Heart left ventricle (tissue), 16 donors: ENCODE data around the gene DCPS. TPM values are rescaled to one million over a fixed set of nuclear protein-coding genes. Genes with fewer than 3 reads are reported as not detected.

Experiments used
- ATAC-seq, 4 donors: fragments of 200-7000 bp; cut with Tn5 transposase; one replicate each; pipeline ENCODE4 v1.9.1; 2020 to 2022; ENCODE audit warnings: moderate library complexity in 4 of 4, mild to moderate bottlenecking in 3 of 4, moderate number of reproducible peaks in 1 of 4
- DNase-seq, 5 donors: peaks; one replicate each; pipeline ENCODE4 v3.0.0-alpha.2; 2020
- H3K27ac ChIP-seq, 12 donors: fragments of 200-600 bp; sonication (generic) in 4 of 12; one replicate each; pipeline versions ENCODE4 v1.5.0 to v1.8.0; 2016 to 2022; ENCODE audit warnings: mild to moderate bottlenecking in 2 of 12
- H3K27me3 ChIP-seq, 9 donors: fragments of 200-600 bp; sonication (generic) in 2 of 9; one replicate each; pipeline versions ENCODE4 v1.5.1 to v1.8.0; 2016 to 2022; ENCODE audit warnings: mild to moderate bottlenecking in 3 of 9
- H3K36me3 ChIP-seq, 9 donors: fragments of 200-600 bp; sonication (generic) in 2 of 9; one replicate each; pipeline versions ENCODE4 v1.5.0 to v1.8.0; 2018 to 2022; ENCODE audit warnings: mild to moderate bottlenecking in 2 of 9
- H3K4me1 ChIP-seq, 12 donors: fragments of 200-600 bp; sonication (generic) in 4 of 12; one replicate each; pipeline versions ENCODE4 v1.5.0 to v1.8.0; 2016 to 2022; ENCODE audit warnings: mild to moderate bottlenecking in 3 of 12
- H3K4me3 ChIP-seq, 12 donors: fragments of 200-600 bp; sonication (generic) in 4 of 12; one replicate each; pipeline versions ENCODE4 v1.5.0 to v1.8.0; 2017 to 2022; ENCODE audit warnings: mild to moderate bottlenecking in 9 of 12, moderate library complexity in 4 of 12
- H3K9me3 ChIP-seq, 12 donors: fragments of 200-600 bp; sonication (generic) in 4 of 12; one replicate each; pipeline versions ENCODE4 v1.5.0 to v1.8.0; 2016 to 2022; ENCODE audit warnings: mild to moderate bottlenecking in 1 of 12
- POLR2A ChIP-seq, 2 donors: fragments of 450-650 bp; IDR thresholded peaks; one replicate each; pipeline ENCODE4 v1.6.1; 2017; ENCODE audit warnings: antibody characterized with exemption in 2 of 2, mild to moderate bottlenecking in 2 of 2, moderate library complexity in 2 of 2
- WGBS, 4 donors: extraction: QIAGEN DNeasy Blood & Tissue Kit in 2 of 4; methylation state at CpG; one replicate each; pipeline versions ENCODE4 v1.1.5 to v1.1.7; 2013 to 2018; 5-methylcytosine and 5-hydroxymethylcytosine counted together
- intact Hi-C, 10 donors: fragments of 100-400 bp; cut with DNase I; formaldehyde crosslinking; loops; one replicate each; pipeline versions ENCODE4 v1.11.1 to v1.14.2; 2022
- polyA plus RNA-seq, 2 donors: library from polyadenylated mRNA; stranded (reverse); fragments of 200-250 nt; gene quantifications; one replicate each; pipeline ENCODE4 v1.2.3, GENCODE V29; 2013
- total RNA-seq, 9 donors: library from RNA; depleted of rRNA in 2 of 9; stranded (reverse); fragments of >200 nt in 2 of 9; fragmentation: NEBNext Ultra II Directional in 3 of 9; extraction: Animal tissue kit (Norgen Biotek cat#: 25700) in 3 of 9; gene quantifications; one replicate each; pipeline versions ENCODE4 v1.1.0 to v1.2.4, GENCODE V29; 2016 to 2023
- TF ChIP-seq, protein P1 (sequence below), 12 donors: fragments of 200-600 bp; sonication (generic) in 4 of 12; IDR thresholded peaks; one replicate each; pipeline versions ENCODE4 v1.5.0 to v1.8.0; 2018 to 2022; ENCODE audit warnings: antibody characterized with exemption in 12 of 12, mild to moderate bottlenecking in 5 of 12
- donor health status: ischemic (EF 13 %, LVEDD 7.1; RV severe dilation, severe dysfunction).
- donor health status: healthy with polysubstance abuse.
- donor health status: DM: no; HTN: yes; CAD: no.
- donor health status: DM: no; HTN: no; CAD: no.
- donor health status: ischemic (EF 25% LVEDD 6.9; RV normal size, moderate dysfunction).
- donor health status: ischemic (EF 25% LVEDD 5.7; RV mildly dilated, moderate dysfunction).
- donor health status: healthy.
- donor health status: DM: yes; HTN: yes; CAD: no.
- donor health status: ischemic (EF 35%, LVEDD 5.7; RV mildly dilated, moderate dysfunction).
- donor health status: nonischemic (EF 11% LVEDD 7.7; RV severe dilation, severe dysfunction).
- donor health status: DM: yes; HTN: yes; CAD: no.
- donor health status: PGD.
- donor health status: ischemic (EF 29% LVEDD 5.4; RV normal size, mild dysfunction).
- donor health status: nonischemic (EF 23%, LVEDD 6.1; RV moderate dilation, normal function).

DCPS gene
- total and polyA plus RNA-seq, 11 donors = 7.7 to 18.9 (median 11.1) TPM

DNA sequence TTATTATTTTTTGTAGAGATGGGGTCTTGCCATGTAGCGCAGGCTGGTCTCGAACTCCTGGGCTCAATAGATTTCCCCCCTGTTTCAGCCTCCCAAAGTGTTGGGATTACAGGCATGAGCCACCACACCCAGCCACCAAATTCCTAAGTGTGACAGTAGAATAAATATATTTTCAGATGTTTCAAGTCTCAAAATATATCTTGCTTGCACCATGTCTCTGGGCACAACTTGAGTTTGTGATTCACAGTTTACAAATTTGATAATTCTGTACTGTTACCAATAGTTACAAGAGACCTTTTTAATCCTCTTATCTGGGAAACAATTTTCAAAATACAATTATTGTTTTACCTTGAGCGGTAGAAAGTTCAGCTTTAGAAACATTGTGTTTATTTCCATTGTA lies 19.1 kb downstream of the DCPS start:
- no peak overlapping the region for H3K4me3 ChIP-seq
- peaks cover 0 to 23% (median 17%) of the 10 kb centered on the region in 12 donors for H3K4me1 ChIP-seq
- H3K9me3 ChIP-seq = no peaks in the 10 kb centered on the region
- H3K36me3 ChIP-seq = peaks cover 0 to 16% (median 0%) of the 10 kb centered on the region in 9 donors
- intact Hi-C loops = no loop called here
- WGBS, 4 donors = 94 to 98% (median 95%) methylated on average over 3 of the region's 3 CpGs
- no peaks in the 10 kb centered on the region for H3K27me3 ChIP-seq
- DNase-seq (no peak), ATAC-seq (no peak)
- no peak overlapping the region for H3K27ac ChIP-seq
- no peak for TF ChIP-seq POLR2A (IDR thresholded peaks at IDR 0.05)
- TF ChIP-seq, protein P1, sequence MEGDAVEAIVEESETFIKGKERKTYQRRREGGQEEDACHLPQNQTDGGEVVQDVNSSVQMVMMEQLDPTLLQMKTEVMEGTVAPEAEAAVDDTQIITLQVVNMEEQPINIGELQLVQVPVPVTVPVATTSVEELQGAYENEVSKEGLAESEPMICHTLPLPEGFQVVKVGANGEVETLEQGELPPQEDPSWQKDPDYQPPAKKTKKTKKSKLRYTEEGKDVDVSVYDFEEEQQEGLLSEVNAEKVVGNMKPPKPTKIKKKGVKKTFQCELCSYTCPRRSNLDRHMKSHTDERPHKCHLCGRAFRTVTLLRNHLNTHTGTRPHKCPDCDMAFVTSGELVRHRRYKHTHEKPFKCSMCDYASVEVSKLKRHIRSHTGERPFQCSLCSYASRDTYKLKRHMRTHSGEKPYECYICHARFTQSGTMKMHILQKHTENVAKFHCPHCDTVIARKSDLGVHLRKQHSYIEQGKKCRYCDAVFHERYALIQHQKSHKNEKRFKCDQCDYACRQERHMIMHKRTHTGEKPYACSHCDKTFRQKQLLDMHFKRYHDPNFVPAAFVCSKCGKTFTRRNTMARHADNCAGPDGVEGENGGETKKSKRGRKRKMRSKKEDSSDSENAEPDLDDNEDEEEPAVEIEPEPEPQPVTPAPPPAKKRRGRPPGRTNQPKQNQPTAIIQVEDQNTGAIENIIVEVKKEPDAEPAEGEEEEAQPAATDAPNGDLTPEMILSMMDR (IDR thresholded peaks at IDR 0.05) = no peak

DNA sequence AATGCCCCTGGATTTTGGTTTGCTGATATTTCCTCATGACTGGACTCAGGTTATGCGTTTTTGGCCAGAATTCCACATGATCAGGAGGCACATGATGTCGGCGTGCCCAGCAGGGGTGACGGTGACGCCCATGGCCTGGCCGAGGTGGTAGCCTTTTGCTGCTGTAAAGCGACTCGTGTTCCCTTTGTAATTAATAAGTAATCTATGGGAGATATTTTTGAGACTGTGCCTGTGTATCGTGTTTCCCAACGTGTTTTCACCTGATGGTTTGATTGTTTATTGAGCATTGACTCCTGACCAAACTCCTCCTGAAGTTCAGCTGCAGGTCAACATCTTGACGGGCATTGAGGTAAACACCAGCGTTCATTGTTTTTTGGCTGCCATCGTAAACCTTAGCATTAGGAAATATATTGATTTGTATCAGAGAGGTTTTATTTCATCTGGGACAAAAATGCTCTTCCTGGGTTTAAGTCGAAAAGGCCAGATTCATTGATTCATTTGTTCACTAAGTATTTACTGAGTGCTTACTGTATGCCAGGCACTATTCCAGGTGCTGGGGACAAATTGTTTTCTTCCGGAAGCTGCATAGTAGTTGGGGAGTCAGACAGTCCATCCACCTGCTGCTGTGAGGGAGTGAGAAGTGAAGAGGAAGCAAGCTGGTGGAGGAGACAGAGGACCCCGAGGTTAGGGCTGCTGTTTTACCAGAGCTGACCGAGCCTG lies 23.6 kb downstream of the DCPS start:
- H3K27me3 ChIP-seq = no peaks in the 10 kb centered on the region
- H3K27ac ChIP-seq = no peak overlapping the region
- TF ChIP-seq, protein P1 (IDR thresholded peaks at IDR 0.05) = no peak
- no peak for TF ChIP-seq POLR2A (IDR thresholded peaks at IDR 0.05)
- peak in 1 of 5 donors; percentile 6 for DNase-seq
- H3K4me3 ChIP-seq = no peak overlapping the region
- peaks cover 0 to 12% (median 9%) of the 10 kb centered on the region in 12 donors for H3K4me1 ChIP-seq
- peaks cover 0 to 25% (median 3%) of the 10 kb centered on the region in 9 donors for H3K36me3 ChIP-seq
- no peak for ATAC-seq
- intact Hi-C loops = no loop called here
- 91 to 93% (median 92%) methylated on average over 17 of the region's 17 CpGs for WGBS, 4 donors
- H3K9me3 ChIP-seq = no peaks in the 10 kb centered on the region

DNA sequence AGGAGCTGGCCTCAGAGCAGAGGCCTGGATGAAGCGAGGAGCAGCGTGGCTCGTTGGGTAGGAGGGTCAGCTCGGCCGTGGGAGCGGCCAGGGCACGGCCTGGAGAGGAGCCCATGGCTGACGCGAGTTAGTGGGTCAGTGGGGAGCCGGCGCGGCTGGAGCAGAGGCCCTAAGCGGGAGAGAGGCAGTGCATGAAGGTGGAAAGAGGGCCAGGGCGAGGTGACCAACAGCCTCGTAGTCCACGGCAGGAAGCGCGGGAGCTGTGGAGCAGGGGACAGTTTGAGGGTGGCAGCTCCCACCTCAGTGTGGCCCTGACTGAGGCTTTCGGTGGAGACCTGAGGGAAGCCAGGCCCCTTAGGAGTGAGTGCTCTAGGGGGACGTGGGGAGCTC lies 24.1 kb downstream of the DCPS start:
- ATAC-seq = no peak
- Histone ChIP-seq H3K9me3 (no peaks in the 10 kb centered on the region), H3K4me3 (no peak overlapping the region), H3K36me3 (peaks cover 0 to 25% (median 3%) of the 10 kb centered on the region in 9 donors), H3K4me1 (peaks cover 0 to 16% (median 11%) of the 10 kb centered on the region in 12 donors), H3K27ac (no peak overlapping the region), H3K27me3 (no peaks in the 10 kb centered on the region)
- WGBS, 4 donors = 90 to 93% (median 91%) methylated on average over 20 of the region's 20 CpGs
- intact Hi-C loops = no loop called here
- TF ChIP-seq, protein P1 (IDR thresholded peaks at IDR 0.05) = no peak
- TF ChIP-seq POLR2A (IDR thresholded peaks at IDR 0.05) = no peak
- DNase-seq = peak in 1 of 5 donors; percentile 11

DNA sequence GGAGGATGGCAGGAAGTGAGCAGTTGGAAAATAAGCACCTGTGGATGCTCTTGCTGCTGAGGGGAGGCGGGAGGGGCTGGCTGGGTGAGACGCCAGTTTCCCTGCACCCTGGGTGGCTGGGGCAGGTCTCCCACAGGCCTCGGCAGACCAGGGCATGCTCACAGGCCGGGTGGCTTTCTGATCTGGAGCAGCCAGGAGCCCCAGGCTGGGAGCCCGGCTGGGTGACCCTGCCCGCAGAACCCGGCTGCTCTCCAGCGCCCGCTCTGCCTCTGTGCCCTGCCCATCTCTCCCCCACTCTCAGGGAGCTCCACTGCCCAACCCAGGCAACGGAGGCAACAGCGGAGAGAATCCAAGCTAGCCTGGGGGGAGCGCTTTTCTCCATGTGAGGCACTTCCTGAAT lies 24.6 kb downstream of the DCPS start:
- no peak for TF ChIP-seq POLR2A (IDR thresholded peaks at IDR 0.05)
- WGBS, 4 donors = 90 to 97% (median 94%) methylated on average over 7 to 12 of the region's 12 CpGs
- Histone ChIP-seq H3K4me1 (peaks cover 0 to 16% (median 11%) of the 10 kb centered on the region in 12 donors), H3K36me3 (peaks cover 0 to 24% (median 3%) of the 10 kb centered on the region in 9 donors), H3K4me3 (no peak overlapping the region), H3K27ac (no peak overlapping the region), H3K27me3 (no peaks in the 10 kb centered on the region), H3K9me3 (no peaks in the 10 kb centered on the region)
- intact Hi-C loops = no loop called here
- no peak for ATAC-seq
- DNase-seq = peak in 1 of 5 donors; percentile 18
